Measurements from ENCODE around the gene SCEL. TPM values are rescaled to one million over a fixed set of nuclear protein-coding genes. Genes with fewer than 3 reads are reported as not detected.
A peak's percentile ranks its signal among the peaks of the same experiment; 100 is the strongest.

Gene SCEL
- total RNA-seq, 1 donor from 2014 or later: 0.27 TPM

GRCh38 chr13:77507931-77508776 is 27.4 kb upstream of the SCEL start:
- FAIRE-seq (peak; percentile 34), DNase-seq (ENCODE audit: low read depth) (peak; percentile 96)
- Histone ChIP-seq H3K4me2 (ENCODE audit: low read length) (peak overlapping the region; percentile 68), H3K27ac (ENCODE audit: low read depth, low read length) (peak overlapping the region; percentile 20), H2AFZ (ENCODE audit: low read depth, low read length) (no peak overlapping the region), H3K36me3 (ENCODE audit: insufficient read depth, low read length) (no peaks in the 10 kb centered on the region), H3K9me3 (ENCODE audit: insufficient read depth, low read depth, low read length) (no peaks in the 10 kb centered on the region), H3K4me1 (ENCODE audit: insufficient read depth, low read length) (peaks cover 28% of the 10 kb centered on the region), H3K79me2 (ENCODE audit: insufficient read depth, low read length) (no peaks in the 10 kb centered on the region), H3K9ac (ENCODE audit: low read length) (no peak overlapping the region), H4K20me1 (ENCODE audit: insufficient read depth, low read length) (no peaks in the 10 kb centered on the region), H3K4me3 (ENCODE audit: insufficient read depth, low read depth, low read length) (peak overlapping the region; percentile 11), H3K27me3 (ENCODE audit: insufficient read depth, low read length) (peaks cover 2% of the 10 kb centered on the region)
- H3K4me3 Mint-ChIP-seq (ENCODE audit: unreplicated experiment): no peak overlapping the region
- H3K9me3 Mint-ChIP-seq (ENCODE audit: unreplicated experiment): no peaks in the 10 kb centered on the region
- H3K27me3 Mint-ChIP-seq (ENCODE audit: low read depth, unreplicated experiment): no peaks in the 10 kb centered on the region
- TF ChIP-seq EZH2 (IDR thresholded peaks at IDR 0.05; ENCODE audit: insufficient read depth, low read length): no peak
- no peak overlapping the region for H3K27ac Mint-ChIP-seq (ENCODE audit: unreplicated experiment)
- H3K36me3 Mint-ChIP-seq (ENCODE audit: low read depth, unreplicated experiment): no peaks in the 10 kb centered on the region
- peaks cover 8% of the 10 kb centered on the region for H3K4me1 Mint-ChIP-seq (ENCODE audit: low read depth, unreplicated experiment)

DNA sequence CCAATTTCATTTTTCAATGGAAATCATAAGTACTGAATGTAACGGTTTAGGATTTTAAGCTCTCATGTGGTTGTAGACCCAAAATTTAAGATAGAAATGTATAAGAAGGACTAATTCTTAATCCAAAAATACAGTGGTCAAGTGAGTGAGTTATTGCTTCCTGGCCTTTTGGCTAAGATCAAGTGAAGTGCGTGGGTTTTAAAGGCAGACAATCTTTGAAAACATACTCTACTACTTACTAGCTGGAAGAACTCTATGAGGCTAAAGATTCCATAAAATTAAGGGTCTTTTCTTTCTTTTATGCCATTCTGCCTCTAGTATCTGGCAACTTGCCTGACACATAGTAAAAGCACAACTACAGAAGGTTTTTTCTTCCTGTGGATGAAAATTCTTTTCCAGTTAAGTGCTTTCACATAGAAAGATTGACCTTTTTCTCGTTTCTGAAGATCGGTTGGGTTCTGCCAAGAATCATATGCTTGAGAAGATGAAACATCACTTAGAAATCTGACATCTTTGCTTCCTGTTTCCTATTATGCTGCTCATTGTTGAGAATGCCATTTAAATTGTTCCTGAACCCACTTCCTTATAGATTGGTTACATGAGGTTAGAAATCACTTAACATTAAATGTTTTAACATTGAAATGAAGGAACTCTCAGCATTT is 26.4 kb upstream of the SCEL start:
- FAIRE-seq (peak; percentile 49), DNase-seq (ENCODE audit: low read depth) (peak; percentile 89)
- H3K27ac Mint-ChIP-seq (ENCODE audit: unreplicated experiment): no peak overlapping the region
- no peak overlapping the region for H3K4me3 ChIP-seq (ENCODE audit: insufficient read depth, low read depth, low read length)
- H3K9ac ChIP-seq (ENCODE audit: low read length): no peak overlapping the region
- peak overlapping the region; percentile 68 for H3K4me2 ChIP-seq (ENCODE audit: low read length)
- H3K79me2 ChIP-seq (ENCODE audit: insufficient read depth, low read length): no peaks in the 10 kb centered on the region
- TF ChIP-seq EZH2 (IDR thresholded peaks at IDR 0.05; ENCODE audit: insufficient read depth, low read length) (no peak), CTCF (IDR thresholded peaks at IDR 0.05; ENCODE audit: insufficient read depth, low read depth, low read length) (no peak)
- H3K36me3 Mint-ChIP-seq (ENCODE audit: low read depth, unreplicated experiment): no peaks in the 10 kb centered on the region
- no peaks in the 10 kb centered on the region for H3K27me3 Mint-ChIP-seq (ENCODE audit: low read depth, unreplicated experiment)
- no peak overlapping the region for H2AFZ ChIP-seq (ENCODE audit: low read depth, low read length)
- H4K20me1 ChIP-seq (ENCODE audit: insufficient read depth, low read length): no peaks in the 10 kb centered on the region
- H3K9me3 Mint-ChIP-seq (ENCODE audit: unreplicated experiment): no peaks in the 10 kb centered on the region
- peaks cover 2% of the 10 kb centered on the region for H3K27me3 ChIP-seq (ENCODE audit: insufficient read depth, low read length)
- no peaks in the 10 kb centered on the region for H3K9me3 ChIP-seq (ENCODE audit: insufficient read depth, low read depth, low read length)
- peaks cover 8% of the 10 kb centered on the region for H3K4me1 Mint-ChIP-seq (ENCODE audit: low read depth, unreplicated experiment)
- peaks cover 28% of the 10 kb centered on the region for H3K4me1 ChIP-seq (ENCODE audit: insufficient read depth, low read length)
- no peak overlapping the region for H3K4me3 Mint-ChIP-seq (ENCODE audit: unreplicated experiment)
- no peaks in the 10 kb centered on the region for H3K36me3 ChIP-seq (ENCODE audit: insufficient read depth, low read length)
- H3K27ac ChIP-seq (ENCODE audit: low read depth, low read length): peak overlapping the region; percentile 25

DNA sequence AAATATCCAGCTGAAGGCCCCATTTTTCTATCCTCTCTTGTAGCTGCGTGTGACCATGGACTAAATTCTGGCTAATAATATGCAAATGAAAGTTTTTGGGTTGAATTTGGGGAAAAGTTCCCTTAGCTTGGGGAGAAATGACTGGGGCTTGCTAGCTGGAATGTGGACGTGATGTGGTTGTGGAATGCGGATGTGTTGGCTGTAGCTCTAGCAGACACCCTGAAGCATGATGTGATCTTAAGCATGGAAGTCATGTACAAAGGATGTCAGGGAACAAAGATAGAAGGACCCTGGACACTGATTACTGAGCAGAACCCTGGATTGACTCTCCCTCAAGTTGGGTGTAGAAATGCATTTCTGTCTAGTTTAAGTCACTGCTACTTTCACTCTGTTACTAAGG is 25.4 kb upstream of the SCEL start:
- no peak for FAIRE-seq
- H3K27ac ChIP-seq (ENCODE audit: low read depth, low read length): no peak overlapping the region

More for the DNA sequence above, 25.4 kb upstream of the SCEL start:
- Histone ChIP-seq H2AFZ (ENCODE audit: low read depth, low read length) (no peak overlapping the region), H3K4me1 (ENCODE audit: insufficient read depth, low read length) (peaks cover 28% of the 10 kb centered on the region), H3K9ac (ENCODE audit: low read length) (no peak overlapping the region), H3K36me3 (ENCODE audit: insufficient read depth, low read length) (no peaks in the 10 kb centered on the region), H3K9me3 (ENCODE audit: insufficient read depth, low read depth, low read length) (no peaks in the 10 kb centered on the region), H3K79me2 (ENCODE audit: insufficient read depth, low read length) (no peaks in the 10 kb centered on the region), H3K27me3 (ENCODE audit: insufficient read depth, low read length) (no peaks in the 10 kb centered on the region), H3K4me2 (ENCODE audit: low read length) (peak overlapping the region; percentile 6), H4K20me1 (ENCODE audit: insufficient read depth, low read length) (no peaks in the 10 kb centered on the region), H3K4me3 (ENCODE audit: insufficient read depth, low read depth, low read length) (no peak overlapping the region)
- Mint-ChIP-seq H3K27me3 (ENCODE audit: low read depth, unreplicated experiment) (no peaks in the 10 kb centered on the region), H3K36me3 (ENCODE audit: low read depth, unreplicated experiment) (no peaks in the 10 kb centered on the region), H3K4me3 (ENCODE audit: unreplicated experiment) (no peak overlapping the region), H3K4me1 (ENCODE audit: low read depth, unreplicated experiment) (peaks cover 8% of the 10 kb centered on the region), H3K9me3 (ENCODE audit: unreplicated experiment) (no peaks in the 10 kb centered on the region), H3K27ac (ENCODE audit: unreplicated experiment) (no peak overlapping the region)
- TF ChIP-seq EZH2 (IDR thresholded peaks at IDR 0.05; ENCODE audit: insufficient read depth, low read length): no peak
- DNase-seq (ENCODE audit: low read depth): peak; percentile 8
